ENCODE measurements around the gene NT5DC4. TPM values are rescaled to one million over a fixed set of nuclear protein-coding genes. Genes with fewer than 3 reads are reported as not detected.

NT5DC4 gene
- total RNA-seq, 1 experiment from 2014 or later: 0.22 TPM

DNA sequence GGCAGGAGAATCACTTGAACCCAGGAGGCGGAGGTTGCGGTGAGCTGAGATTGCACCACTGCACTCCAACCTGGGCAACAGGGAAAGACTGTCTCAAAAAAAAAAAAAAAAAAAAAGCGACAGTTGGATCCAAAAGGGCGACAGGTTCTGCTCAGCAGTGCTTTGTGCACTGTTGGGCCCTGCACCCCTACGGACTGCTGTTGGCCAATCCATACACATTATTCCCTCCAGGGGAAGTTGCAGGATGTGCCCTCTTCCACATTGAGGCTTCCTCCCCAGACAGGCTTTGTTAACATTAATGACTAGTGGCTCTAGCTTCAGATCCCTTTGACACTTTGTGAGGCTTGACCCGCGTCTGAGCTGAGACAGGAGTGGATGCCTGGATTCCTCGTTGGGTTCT lies 9.4 kb downstream of the NT5DC4 start:
- Histone ChIP-seq H3K27ac (ENCODE audit: low read depth, low read length) (no peak overlapping the region), H3K27me3 (ENCODE audit: insufficient read depth, low read length) (no peaks in the 10 kb centered on the region), H3K9ac (ENCODE audit: low read length) (no peak overlapping the region), H3K36me3 (ENCODE audit: control insufficient read depth in 1 of 2, insufficient read depth in 2 of 2, low read length in 2 of 2) (no peaks in the 10 kb centered on the region), H3K4me2 (ENCODE audit: low read length) (no peak overlapping the region), H3K4me3 (replicated peaks in 1 of 2; ENCODE audit: low read depth in 1 of 2, low read length in 2 of 2) (no peak overlapping the region), H3K79me2 (ENCODE audit: insufficient read depth, low read length) (no peaks in the 10 kb centered on the region), H4K20me1 (ENCODE audit: insufficient read depth) (no peaks in the 10 kb centered on the region), H3K9me2 (ENCODE audit: insufficient read depth) (no peaks in the 10 kb centered on the region), H2AFZ (ENCODE audit: low read depth, low read length, poor library complexity, severe bottlenecking) (no peak overlapping the region), H3K9me3 (ENCODE audit: control insufficient read depth in 1 of 2, insufficient read depth in 1 of 2, low read depth in 1 of 2, low read length in 2 of 2) (no peaks in the 10 kb centered on the region), H3K4me1 (ENCODE audit: control insufficient read depth in 1 of 2, insufficient read depth in 2 of 2, low read length in 2 of 2) (peaks cover 11 to 20% of the 10 kb centered on the region in 2 experiments)
- DNase-seq (ENCODE audit: low read depth, low spot score) (no peak), ATAC-seq (no peak)
- ChIA-PET CTCF (interaction anchor here (1.3 kb wide), 1 partner anchor 211 kb away, joined by 4 read pairs; no protein-coding TSS in a partner anchor), RAD21 (ENCODE audit: low non-redundant PET in 1 of 2, low total read pairs in 2 of 2, uncharacterized antibody in 2 of 2, unreplicated experiment in 2 of 2) (no interaction called here), POLR2A (no interaction called here)
- TF ChIP-seq, protein P1, sequence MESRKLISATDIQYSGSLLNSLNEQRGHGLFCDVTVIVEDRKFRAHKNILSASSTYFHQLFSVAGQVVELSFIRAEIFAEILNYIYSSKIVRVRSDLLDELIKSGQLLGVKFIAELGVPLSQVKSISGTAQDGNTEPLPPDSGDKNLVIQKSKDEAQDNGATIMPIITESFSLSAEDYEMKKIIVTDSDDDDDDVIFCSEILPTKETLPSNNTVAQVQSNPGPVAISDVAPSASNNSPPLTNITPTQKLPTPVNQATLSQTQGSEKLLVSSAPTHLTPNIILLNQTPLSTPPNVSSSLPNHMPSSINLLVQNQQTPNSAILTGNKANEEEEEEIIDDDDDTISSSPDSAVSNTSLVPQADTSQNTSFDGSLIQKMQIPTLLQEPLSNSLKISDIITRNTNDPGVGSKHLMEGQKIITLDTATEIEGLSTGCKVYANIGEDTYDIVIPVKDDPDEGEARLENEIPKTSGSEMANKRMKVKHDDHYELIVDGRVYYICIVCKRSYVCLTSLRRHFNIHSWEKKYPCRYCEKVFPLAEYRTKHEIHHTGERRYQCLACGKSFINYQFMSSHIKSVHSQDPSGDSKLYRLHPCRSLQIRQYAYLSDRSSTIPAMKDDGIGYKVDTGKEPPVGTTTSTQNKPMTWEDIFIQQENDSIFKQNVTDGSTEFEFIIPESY (IDR thresholded peaks at IDR 0.05; ENCODE audit: extremely low read depth, insufficient replicate concordance, low read length): no peak
- no peak for TF ChIP-seq SP1 (IDR thresholded peaks at IDR 0.05; ENCODE audit: low read depth)
- TF ChIP-seq TCF7L2 (IDR thresholded peaks at IDR 0.05; ENCODE audit: borderline replicate concordance, extremely low read depth, insufficient read depth, insufficient read length): no peak
- no peak for TF ChIP-seq POLR2AphosphoS5 (IDR thresholded peaks at IDR 0.05; ENCODE audit: low read depth, low read length)
- no peak for TF ChIP-seq EZH2 (IDR thresholded peaks at IDR 0.05)
- TF ChIP-seq SIN3A (IDR thresholded peaks at IDR 0.05; ENCODE audit: low read depth): no peak
- TF ChIP-seq FOSL1 (IDR thresholded peaks at IDR 0.05; ENCODE audit: low read depth): no peak
- no peak for TF ChIP-seq ELF1 (IDR thresholded peaks at IDR 0.05; ENCODE audit: borderline replicate concordance, low read depth)
- TF ChIP-seq RAD21 (IDR thresholded peaks at IDR 0.05; ENCODE audit: low read depth): no peak
- TF ChIP-seq ZNF274 (IDR thresholded peaks at IDR 0.05; ENCODE audit: low read depth, low read length): no peak
- no peak for TF ChIP-seq POLR2A (IDR thresholded peaks at IDR 0.05; ENCODE audit: borderline replicate concordance, extremely low read depth, insufficient read depth, insufficient read length)
- TF ChIP-seq, protein P2, sequence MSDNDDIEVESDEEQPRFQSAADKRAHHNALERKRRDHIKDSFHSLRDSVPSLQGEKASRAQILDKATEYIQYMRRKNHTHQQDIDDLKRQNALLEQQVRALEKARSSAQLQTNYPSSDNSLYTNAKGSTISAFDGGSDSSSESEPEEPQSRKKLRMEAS (IDR thresholded peaks at IDR 0.05): no peak
- TF ChIP-seq, protein P3, sequence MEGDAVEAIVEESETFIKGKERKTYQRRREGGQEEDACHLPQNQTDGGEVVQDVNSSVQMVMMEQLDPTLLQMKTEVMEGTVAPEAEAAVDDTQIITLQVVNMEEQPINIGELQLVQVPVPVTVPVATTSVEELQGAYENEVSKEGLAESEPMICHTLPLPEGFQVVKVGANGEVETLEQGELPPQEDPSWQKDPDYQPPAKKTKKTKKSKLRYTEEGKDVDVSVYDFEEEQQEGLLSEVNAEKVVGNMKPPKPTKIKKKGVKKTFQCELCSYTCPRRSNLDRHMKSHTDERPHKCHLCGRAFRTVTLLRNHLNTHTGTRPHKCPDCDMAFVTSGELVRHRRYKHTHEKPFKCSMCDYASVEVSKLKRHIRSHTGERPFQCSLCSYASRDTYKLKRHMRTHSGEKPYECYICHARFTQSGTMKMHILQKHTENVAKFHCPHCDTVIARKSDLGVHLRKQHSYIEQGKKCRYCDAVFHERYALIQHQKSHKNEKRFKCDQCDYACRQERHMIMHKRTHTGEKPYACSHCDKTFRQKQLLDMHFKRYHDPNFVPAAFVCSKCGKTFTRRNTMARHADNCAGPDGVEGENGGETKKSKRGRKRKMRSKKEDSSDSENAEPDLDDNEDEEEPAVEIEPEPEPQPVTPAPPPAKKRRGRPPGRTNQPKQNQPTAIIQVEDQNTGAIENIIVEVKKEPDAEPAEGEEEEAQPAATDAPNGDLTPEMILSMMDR (IDR thresholded peaks at IDR 0.05 in 2 of 3, conservative IDR thresholded peaks at IDR 0.05 in 1 of 3; ENCODE audit: borderline replicate concordance in 1 of 3, insufficient read depth in 1 of 3, low read depth in 2 of 3, low read length in 2 of 3): no peak
- no peak for TF ChIP-seq CBX3 (IDR thresholded peaks at IDR 0.05; ENCODE audit: low read depth)
- no peak for TF ChIP-seq EZH2phosphoT487 (IDR thresholded peaks at IDR 0.05; ENCODE audit: borderline replicate concordance)
- no peak for TF ChIP-seq CEBPB (IDR thresholded peaks at IDR 0.05; ENCODE audit: low read depth)
- TF ChIP-seq SRF (IDR thresholded peaks at IDR 0.05; ENCODE audit: low read depth): no peak
- TF ChIP-seq, protein P4, sequence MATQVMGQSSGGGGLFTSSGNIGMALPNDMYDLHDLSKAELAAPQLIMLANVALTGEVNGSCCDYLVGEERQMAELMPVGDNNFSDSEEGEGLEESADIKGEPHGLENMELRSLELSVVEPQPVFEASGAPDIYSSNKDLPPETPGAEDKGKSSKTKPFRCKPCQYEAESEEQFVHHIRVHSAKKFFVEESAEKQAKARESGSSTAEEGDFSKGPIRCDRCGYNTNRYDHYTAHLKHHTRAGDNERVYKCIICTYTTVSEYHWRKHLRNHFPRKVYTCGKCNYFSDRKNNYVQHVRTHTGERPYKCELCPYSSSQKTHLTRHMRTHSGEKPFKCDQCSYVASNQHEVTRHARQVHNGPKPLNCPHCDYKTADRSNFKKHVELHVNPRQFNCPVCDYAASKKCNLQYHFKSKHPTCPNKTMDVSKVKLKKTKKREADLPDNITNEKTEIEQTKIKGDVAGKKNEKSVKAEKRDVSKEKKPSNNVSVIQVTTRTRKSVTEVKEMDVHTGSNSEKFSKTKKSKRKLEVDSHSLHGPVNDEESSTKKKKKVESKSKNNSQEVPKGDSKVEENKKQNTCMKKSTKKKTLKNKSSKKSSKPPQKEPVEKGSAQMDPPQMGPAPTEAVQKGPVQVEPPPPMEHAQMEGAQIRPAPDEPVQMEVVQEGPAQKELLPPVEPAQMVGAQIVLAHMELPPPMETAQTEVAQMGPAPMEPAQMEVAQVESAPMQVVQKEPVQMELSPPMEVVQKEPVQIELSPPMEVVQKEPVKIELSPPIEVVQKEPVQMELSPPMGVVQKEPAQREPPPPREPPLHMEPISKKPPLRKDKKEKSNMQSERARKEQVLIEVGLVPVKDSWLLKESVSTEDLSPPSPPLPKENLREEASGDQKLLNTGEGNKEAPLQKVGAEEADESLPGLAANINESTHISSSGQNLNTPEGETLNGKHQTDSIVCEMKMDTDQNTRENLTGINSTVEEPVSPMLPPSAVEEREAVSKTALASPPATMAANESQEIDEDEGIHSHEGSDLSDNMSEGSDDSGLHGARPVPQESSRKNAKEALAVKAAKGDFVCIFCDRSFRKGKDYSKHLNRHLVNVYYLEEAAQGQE (IDR thresholded peaks at IDR 0.05; ENCODE audit: low read depth): no peak
- TF ChIP-seq ZFX (IDR thresholded peaks at IDR 0.05): no peak
- no peak for TF ChIP-seq JUND (IDR thresholded peaks at IDR 0.05)
- no TSS peak for BruUV-seq (replicated peaks)
- intact Hi-C loops (cut with micrococcal nuclease): no loop called here
